K562 (cell line): ENCODE measurements around the gene UBL3.

Experiments
- CTCF ChIP-seq, 3 experiments: IDR thresholded peaks in 2 of 3; conservative IDR thresholded peaks in 1 of 3; 2 replicates each; pipeline ENCODE4 v1.5.1; 2011 to 2012; ENCODE audit warnings: low read length in 3 of 3, mild to moderate bottlenecking in 3 of 3, control low read depth in 2 of 3, improper control_type of control experiment in 1 of 3, inconsistent platforms in 1 of 3, low read depth in 1 of 3, mixed read lengths in 1 of 3, moderate library complexity in 1 of 3; ENCODE audit not compliant: insufficient read depth in 2 of 3
- EP300 ChIP-seq: IDR thresholded peaks from 2 replicates; pipeline ENCODE4 v1.6.1; 2012; ENCODE audit warnings: low read length, improper control_type of control experiment
- EZH2 ChIP-seq: IDR thresholded peaks from 2 replicates; pipeline ENCODE4 v1.6.1; 2012; ENCODE audit warnings: low read depth, mild to moderate bottlenecking, inconsistent platforms, low read length, borderline replicate concordance
- HDAC1 ChIP-seq, 2 experiments: fragments of 450-650 bp; IDR thresholded peaks; 2 replicates each; pipeline ENCODE4 v1.6.1; 2016 to 2017; ENCODE audit warnings: inconsistent platforms in 1 of 2, mild to moderate bottlenecking in 1 of 2, moderate library complexity in 1 of 2
- NONO ChIP-seq, 2 experiments: fragments of 200-400 bp in 1 of 2; fragments of 450-650 bp in 1 of 2; formaldehyde crosslinking in 1 of 2; IDR thresholded peaks; 2 replicates each; pipeline ENCODE4 v1.6.1; 2017; ENCODE audit warnings: low read depth in 2 of 2, mild to moderate bottlenecking in 2 of 2, moderate library complexity in 2 of 2, low read length in 1 of 2
- OTX1 ChIP-seq: fragments of 450-650 bp; formaldehyde crosslinking; IDR thresholded peaks from 2 replicates; pipeline ENCODE4 v1.4.0; 2022; ENCODE audit warnings: mild to moderate bottlenecking
- POLR2AphosphoS2 ChIP-seq: IDR thresholded peaks from 2 replicates; pipeline ENCODE4 v1.6.1; 2012; ENCODE audit warnings: low read length, improper control_type of control experiment
- SIRT6 ChIP-seq: IDR thresholded peaks from one replicate; pipeline ENCODE4 v1.6.1; 2012; ENCODE audit warnings: low read depth, mild to moderate bottlenecking, control low read depth, inconsistent platforms, low read length, moderate library complexity
- SREBF2 ChIP-seq: sonication (generic); formaldehyde crosslinking; IDR thresholded peaks from 2 replicates; pipeline ENCODE4 v1.4.0; 2020; ENCODE audit warnings: mild to moderate bottlenecking, missing genetic modification reagents
- SRSF9 ChIP-seq: fragments of 200-400 bp; formaldehyde crosslinking; IDR thresholded peaks from 2 replicates; pipeline ENCODE4 v1.6.1; 2017; ENCODE audit warnings: low read depth, low read length, borderline replicate concordance
- TF ChIP-seq, protein P1 (sequence below): fragments of 450-650 bp; IDR thresholded peaks from 2 replicates; pipeline ENCODE4 v1.6.1; 2016
- TF ChIP-seq, protein P2 (sequence below): sonication (generic); formaldehyde crosslinking; IDR thresholded peaks from 2 replicates; pipeline ENCODE4 v1.8.1; 2022; ENCODE audit warnings: missing genetic modification reagents

- no peak for TF ChIP-seq NONO (IDR thresholded peaks at IDR 0.05; ENCODE audit: low read depth in 2 of 2, low read length in 1 of 2)
- TF ChIP-seq CTCF (IDR thresholded peaks at IDR 0.05 in 2 of 3, conservative IDR thresholded peaks at IDR 0.05 in 1 of 3; ENCODE audit: insufficient read depth in 2 of 3, low read depth in 1 of 3, low read length in 3 of 3), result no peak
- TF ChIP-seq, protein P1, sequence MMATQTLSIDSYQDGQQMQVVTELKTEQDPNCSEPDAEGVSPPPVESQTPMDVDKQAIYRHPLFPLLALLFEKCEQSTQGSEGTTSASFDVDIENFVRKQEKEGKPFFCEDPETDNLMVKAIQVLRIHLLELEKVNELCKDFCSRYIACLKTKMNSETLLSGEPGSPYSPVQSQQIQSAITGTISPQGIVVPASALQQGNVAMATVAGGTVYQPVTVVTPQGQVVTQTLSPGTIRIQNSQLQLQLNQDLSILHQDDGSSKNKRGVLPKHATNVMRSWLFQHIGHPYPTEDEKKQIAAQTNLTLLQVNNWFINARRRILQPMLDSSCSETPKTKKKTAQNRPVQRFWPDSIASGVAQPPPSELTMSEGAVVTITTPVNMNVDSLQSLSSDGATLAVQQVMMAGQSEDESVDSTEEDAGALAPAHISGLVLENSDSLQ, result no peak
- TF ChIP-seq, protein P2, sequence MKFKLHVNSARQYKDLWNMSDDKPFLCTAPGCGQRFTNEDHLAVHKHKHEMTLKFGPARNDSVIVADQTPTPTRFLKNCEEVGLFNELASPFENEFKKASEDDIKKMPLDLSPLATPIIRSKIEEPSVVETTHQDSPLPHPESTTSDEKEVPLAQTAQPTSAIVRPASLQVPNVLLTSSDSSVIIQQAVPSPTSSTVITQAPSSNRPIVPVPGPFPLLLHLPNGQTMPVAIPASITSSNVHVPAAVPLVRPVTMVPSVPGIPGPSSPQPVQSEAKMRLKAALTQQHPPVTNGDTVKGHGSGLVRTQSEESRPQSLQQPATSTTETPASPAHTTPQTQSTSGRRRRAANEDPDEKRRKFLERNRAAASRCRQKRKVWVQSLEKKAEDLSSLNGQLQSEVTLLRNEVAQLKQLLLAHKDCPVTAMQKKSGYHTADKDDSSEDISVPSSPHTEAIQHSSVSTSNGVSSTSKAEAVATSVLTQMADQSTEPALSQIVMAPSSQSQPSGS, result no peak
- TF ChIP-seq OTX1 (CRISPR knock-in tag), result no peak
- no peak for TF ChIP-seq SRSF9
- no peak for TF ChIP-seq HDAC1 (IDR thresholded peaks at IDR 0.05)
- no peak for TF ChIP-seq EP300
- TF ChIP-seq EZH2, result no peak
- no peak for TF ChIP-seq POLR2AphosphoS2
- no peak for TF ChIP-seq SIRT6
- TF ChIP-seq SREBF2 (CRISPR knock-in tag), result no peak
These were observed 51.4 kb downstream of the UBL3 start for GRCh38 chr13:29799041-29799440.
